GM19455 (cell line): ENCODE data around the gene SAP30L.

Experiments
- ATAC-seq: cut with Tn5 transposase; IDR thresholded peaks from one replicate; pipeline ENCODE4 v1.9.1; 2021; ENCODE audit not compliant: unreplicated experiment

SAP30L gene

DNA sequence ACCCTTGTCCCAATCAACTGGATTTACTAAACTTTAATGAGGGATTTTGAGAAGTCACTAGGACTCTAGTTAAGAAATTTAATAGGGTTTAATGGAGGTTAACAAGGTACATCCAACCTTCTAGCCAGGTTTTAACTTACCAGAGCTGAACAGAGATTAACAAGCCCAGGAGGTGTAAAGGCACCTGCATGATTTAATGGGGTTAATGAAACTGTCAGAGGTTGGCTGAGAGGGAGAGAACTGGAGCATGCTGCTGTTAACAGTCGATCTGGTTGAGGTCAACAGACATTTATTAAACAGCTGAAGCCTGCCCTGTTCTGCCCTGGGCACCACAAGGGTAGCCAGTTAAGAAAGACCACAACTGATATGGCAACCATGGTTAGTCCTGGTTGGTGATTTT is 18.6 kb downstream of the SAP30L start:
- ATAC-seq = no peak

- no peak for ATAC-seq
Measured at GRCh38 chr5:154465169-154465568, 19.4 kb downstream of the SAP30L start.

DNA sequence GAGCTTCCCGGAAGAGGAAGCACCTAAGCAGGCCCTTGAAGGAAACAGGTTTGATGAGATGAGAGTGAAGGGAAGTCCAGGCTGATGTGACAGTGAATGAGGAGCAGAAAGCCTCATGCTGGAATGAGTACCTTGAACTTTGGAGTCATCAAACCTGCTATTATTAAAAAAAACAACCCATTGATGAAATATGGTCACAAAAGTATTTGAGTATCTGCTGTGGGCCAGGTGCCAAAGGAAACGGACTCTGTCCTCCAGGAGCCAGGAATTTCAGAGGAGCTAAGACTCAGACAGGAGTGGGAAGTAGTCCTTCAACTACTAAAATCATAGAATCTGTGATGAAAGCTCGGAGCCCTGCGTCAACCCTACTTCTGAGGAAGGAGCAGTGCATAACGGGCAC is 20.4 kb downstream of the SAP30L start:
- no peak for ATAC-seq

DNA sequence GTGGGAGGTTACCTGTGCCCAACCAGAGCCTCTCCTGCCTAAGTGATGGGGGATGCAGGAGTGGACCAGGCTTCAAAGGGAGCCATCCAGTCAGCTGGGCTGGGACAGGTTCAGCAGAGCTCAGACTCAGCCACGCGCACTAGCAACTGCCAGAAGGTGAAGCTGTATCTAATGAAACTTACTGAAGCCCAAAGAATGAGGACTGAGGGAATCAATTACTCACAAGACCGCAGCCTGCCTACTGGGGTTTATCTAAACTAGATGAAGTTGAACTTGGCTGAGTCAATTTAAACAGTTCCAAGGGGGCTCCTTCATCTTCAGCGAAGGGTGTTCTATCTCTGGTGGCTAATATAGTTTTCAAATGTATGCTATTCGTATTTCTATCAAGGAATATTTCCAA is 20.9 kb downstream of the SAP30L start:
- ATAC-seq = no peak

DNA sequence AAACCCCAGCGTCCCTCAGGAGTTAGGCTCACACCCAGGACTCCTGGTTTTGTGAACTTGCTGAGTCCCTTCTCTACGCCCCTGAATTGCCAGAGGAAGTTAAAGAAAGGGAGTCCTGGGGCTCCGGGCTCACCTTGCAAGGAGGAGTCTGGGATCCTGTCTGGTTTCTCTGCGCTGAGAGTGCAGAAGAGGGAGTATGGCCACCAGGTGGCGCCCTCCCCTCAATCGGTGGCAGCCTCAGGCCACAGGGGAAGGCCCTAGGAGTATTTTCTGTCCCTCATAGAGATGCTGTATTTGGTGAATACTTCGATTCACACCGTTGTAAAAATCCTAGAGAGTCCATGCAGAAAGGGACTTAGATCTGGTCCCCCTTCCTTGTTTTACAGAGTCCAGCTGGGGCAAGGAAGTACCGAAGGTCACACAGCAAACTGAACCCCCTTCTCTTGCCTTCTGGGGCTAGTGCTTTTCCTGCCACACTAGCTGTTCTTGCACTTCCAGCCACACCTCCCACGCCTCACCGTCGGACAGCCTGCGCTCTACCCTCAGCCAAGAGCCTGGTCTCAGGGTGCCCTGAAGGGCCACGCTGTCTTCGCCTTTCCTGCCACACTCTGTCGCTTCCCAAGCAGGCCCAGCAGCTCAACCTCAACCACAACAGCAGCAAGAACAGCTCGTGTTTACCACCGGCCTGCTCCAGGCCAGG is 22.0 kb downstream of the SAP30L start:
- ATAC-seq = peak; percentile 96

GRCh38 chr5:154470137-154470536 is 24.3 kb downstream of the SAP30L start:
- ATAC-seq = no peak

GRCh38 chr5:154470947-154471870 is 25.4 kb downstream of the SAP30L start:
- no peak for ATAC-seq

DNA sequence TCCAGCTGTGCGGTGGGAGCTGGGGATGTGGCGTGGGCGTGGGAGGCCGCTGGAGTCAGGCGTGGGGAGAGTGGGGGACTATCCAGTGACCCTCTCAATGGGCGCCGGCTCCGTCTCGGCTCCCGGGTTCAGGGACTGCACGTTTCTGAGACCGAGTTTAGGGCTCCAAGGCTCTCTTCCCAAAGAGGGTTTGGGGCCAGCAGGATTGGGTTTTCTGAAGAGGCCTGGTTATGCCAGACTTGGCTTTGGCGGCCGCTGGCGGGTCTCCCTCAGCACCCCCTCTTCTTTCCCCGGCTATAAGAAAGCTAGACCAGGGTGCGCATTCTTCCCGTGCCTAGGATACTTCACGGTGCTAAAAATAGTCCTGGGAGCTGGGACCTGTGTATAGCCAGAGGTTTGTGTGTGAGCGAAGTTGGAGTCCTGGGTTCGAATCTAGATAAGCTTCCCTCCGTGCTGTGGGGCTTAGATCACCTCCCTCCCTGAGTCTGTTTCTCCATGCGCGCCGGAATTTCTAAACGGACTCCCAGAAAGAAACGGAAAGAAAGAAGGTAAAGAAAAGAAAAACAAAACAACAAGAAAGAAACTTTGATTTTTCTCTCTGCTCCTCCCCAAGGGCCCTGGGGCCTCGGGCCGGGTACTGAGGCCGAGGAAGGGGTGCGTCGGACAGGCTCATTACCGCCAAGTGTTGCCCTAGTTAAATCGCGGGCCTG is 27.2 kb downstream of the SAP30L start:
- ATAC-seq = no peak

GRCh38 chr5:154473581-154474283 is 27.9 kb downstream of the SAP30L start:
- ATAC-seq = no peak

GRCh38 chr5:154474396-154475334 is 28.9 kb downstream of the SAP30L start:
- ATAC-seq = no peak

DNA sequence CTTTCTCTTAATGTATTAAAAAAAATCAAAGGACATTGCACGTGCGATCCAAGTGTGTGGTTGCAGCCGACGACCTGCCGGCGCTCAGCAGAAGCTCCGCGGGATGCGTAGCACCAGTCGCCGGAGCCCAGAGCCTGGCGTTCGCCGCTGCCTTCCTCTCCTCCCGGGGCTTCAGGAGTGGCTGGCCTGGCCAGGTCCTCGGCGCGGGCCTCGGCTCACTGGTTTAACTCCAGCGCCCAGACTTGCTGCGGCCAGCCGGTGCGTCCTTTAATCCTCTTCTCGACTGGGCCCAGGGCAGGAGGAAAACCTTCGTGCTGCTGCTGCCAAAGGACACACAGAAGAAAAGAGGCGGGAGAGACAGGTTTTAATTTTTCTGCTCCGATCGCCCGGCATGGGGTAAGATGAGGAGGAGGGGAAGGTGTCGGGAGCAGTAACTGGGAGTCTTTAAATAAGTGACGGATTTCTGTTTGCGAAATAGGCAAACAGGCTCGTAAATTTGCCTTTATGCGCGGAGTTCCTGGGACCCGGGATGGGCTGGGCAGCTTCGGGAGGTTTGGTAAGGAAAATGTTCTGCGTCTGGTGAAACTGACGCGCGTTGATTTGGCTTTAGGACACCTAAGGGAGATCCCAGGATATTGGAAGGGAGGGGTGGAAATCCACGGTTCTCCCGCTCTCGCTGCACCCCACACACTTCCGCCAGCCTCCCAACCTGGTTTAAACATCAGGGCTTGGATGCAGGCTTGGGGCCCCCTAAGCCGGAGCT is 30.0 kb downstream of the SAP30L start:
- ATAC-seq = no peak

GRCh38 chr5:154476354-154477205 is 30.8 kb downstream of the SAP30L start:
- ATAC-seq = no peak

DNA sequence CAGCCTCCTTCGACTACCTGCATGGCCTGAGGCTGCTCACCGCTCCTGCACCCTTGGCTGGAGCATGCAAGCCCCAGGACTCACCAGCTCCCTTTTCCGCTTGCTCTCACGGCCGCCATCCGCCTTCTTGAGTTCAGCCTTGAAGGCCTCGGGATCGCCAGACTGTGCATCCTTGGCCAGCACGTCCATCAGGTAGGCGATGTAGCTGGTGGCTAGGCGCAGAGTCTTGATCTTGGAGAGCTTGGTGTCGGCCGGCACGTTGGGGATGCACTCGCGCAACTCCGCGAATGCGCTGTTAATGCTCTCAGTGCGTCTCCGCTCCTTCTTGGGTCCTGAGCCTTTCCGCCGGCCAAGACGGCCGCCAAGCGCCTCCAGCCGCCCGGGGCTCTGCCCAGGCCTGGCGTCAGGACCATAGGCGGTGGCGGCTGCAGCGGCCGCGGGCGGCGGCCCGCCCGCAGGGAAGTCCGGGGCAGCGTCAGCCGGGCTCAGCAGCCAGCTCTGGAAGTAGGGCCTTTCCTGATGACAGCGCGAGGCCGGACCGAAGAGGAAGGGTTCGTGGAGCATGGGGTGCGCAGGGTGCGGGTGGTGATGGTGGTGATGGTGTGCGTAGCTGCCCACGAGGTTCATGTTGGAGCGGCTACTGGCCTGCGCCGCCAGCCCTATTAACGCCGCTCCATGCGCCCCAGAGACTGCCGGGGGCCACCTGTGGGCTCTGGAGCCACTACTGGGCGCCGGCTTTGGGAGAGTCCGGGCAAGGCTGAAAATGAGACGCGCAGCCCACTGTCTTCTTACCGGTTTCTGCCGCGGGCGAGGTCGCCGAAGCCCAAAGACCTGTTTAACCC is 31.8 kb downstream of the SAP30L start:
- no peak for ATAC-seq

- no peak for ATAC-seq
Measured at GRCh38 chr5:154478224-154478565, 32.4 kb downstream of the SAP30L start, which contains the start of gene HAND1. Gene HAND1, minus strand, starts transcription at chr5:154478227. Its CDS starts 219 bp downstream, at chr5:154478008.

DNA sequence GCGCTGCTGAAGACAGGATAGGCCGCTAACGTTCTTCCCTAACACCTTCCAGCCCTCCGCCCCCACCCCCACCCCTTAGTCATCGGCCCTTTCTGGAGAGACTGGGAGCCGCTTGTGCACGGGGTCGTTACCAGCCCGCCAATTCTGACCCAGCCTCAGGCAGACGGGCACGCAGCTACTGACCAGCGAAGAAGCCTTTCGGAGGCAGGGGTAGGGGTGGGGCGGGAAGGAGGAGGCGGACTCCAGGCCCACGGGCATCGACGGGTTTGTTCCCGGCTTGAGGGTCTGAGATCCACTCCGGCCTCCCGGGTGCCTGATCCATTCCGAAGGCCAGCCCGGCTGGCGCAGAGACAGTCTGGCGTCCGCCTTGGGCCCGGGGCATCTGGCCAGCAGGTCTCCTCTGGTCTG is 33.0 kb downstream of the SAP30L start:
- no peak for ATAC-seq

GRCh38 chr5:154479160-154479943 is 33.6 kb downstream of the SAP30L start:
- ATAC-seq = no peak
